Gastrocnemius medialis (tissue), 4 donors: ENCODE data around the gene PLSCR1. TPM values are rescaled to one million over a fixed set of nuclear protein-coding genes. Genes with fewer than 3 reads are reported as not detected.

Experiments
- ATAC-seq, 2 donors: fragments of 150-250 bp; one replicate each; pipeline ENCODE4 v1.9.1; 2016
- DNase-seq, 2 donors: peaks; one replicate each; pipeline ENCODE4 v3.0.0-alpha.2; 2019
- H3K27ac ChIP-seq, 4 donors: fragments of 200-600 bp; sonication (generic); 1 replicate in 1 of 4; 2 replicates in 3 of 4; pipeline ENCODE4 v1.5.1; 2016 to 2018; ENCODE audit warnings: mild to moderate bottlenecking in 2 of 4, moderate library complexity in 1 of 4
- H3K27me3 ChIP-seq, 3 donors: fragments of 200-600 bp; sonication (generic) in 2 of 3; 1 replicate in 1 of 3; 2 replicates in 2 of 3; pipeline versions ENCODE4 v1.5.1 to v1.6.0; 2016 to 2019; ENCODE audit warnings: mild to moderate bottlenecking in 1 of 3, moderate library complexity in 1 of 3
- H3K36me3 ChIP-seq, 2 donors: fragments of 200-600 bp; sonication (generic) in 1 of 2; one replicate each; pipeline ENCODE4 v1.5.1; 2017 to 2018
- H3K4me1 ChIP-seq, 2 donors: fragments of 200-600 bp; sonication (generic) in 1 of 2; one replicate each; pipeline ENCODE4 v1.5.1; 2016 to 2017; ENCODE audit warnings: mild to moderate bottlenecking in 2 of 2
- H3K4me3 ChIP-seq, 4 donors: fragments of 200-600 bp; sonication (generic) in 3 of 4; 1 replicate in 1 of 4; 2 replicates in 3 of 4; pipeline ENCODE4 v1.5.1; 2016 to 2019; ENCODE audit warnings: mild to moderate bottlenecking in 2 of 4
- H3K9me3 ChIP-seq, 3 donors: fragments of 200-600 bp; sonication (generic) in 2 of 3; 1 replicate in 1 of 3; 2 replicates in 2 of 3; pipeline ENCODE4 v1.5.1; 2016 to 2019
- POLR2A ChIP-seq, 2 donors: fragments of 450-650 bp; IDR thresholded peaks; one replicate each; pipeline ENCODE4 v1.6.1; 2017; ENCODE audit warnings: antibody characterized with exemption in 2 of 2, mild to moderate bottlenecking in 2 of 2, moderate library complexity in 2 of 2
- in situ Hi-C, 4 donors: fragments of 200-750 bp; cut with MboI; loops; one replicate each; pipeline versions ENCODE4 v1.15.0 to v1.8.0; 2017; ENCODE audit warnings: low sequenced_read_pairs in 4 of 4
- intact Hi-C: fragments of 100-400 bp; cut with DNase I; formaldehyde crosslinking; loops from one replicate; pipeline ENCODE4 v1.15.1; 2023; ENCODE audit warnings: low total_unique reads
- total RNA-seq, 4 donors: library from RNA; depleted of rRNA; stranded (reverse); fragments of >200 nt; gene quantifications; one replicate each; pipeline versions ENCODE4 v1.1.0 to v1.2.3, GENCODE V29; 2016
- TF ChIP-seq, protein P1 (sequence below), 5 experiments: fragments of 450-650 bp in 3 of 5; fragments of 200-600 bp in 2 of 5; sonication (generic) in 2 of 5; IDR thresholded peaks in 4 of 5; conservative IDR thresholded peaks in 1 of 5; 1 replicate in 4 of 5; 2 replicates in 1 of 5; pipeline ENCODE4 v1.5.1; 2016 to 2019; ENCODE audit warnings: antibody characterized with exemption in 5 of 5, mild to moderate bottlenecking in 3 of 5, moderate library complexity in 3 of 5

Gene PLSCR1
- total RNA-seq, 4 donors from 2014 or later: 12.0 to 28.5 (median 18.2) TPM

DNA sequence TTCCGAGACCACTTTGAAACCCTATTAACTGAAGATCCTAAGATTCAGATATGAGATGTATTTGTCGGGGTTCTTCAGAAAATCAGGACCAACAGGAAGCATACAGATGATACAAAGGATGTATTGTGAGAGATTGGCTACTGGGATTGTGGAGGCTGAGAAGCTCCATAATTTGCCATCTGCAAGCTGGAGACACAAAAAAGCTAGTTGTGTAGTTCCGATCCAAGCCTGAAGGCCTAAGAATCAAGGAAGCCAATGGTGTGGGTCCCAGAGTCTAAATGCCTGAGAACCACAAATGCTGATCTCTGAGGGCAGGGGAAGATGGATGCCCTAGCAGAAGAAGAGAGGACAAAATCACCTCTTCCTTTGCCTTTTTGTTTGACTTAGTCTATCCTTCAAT is 10.9 kb upstream of the PLSCR1 start:
- intact Hi-C loops: no loop called here
- ATAC-seq (no peak), DNase-seq (no peak)
- Histone ChIP-seq H3K27me3 (no peaks in the 10 kb centered on the region), H3K4me1 (no peaks in the 10 kb centered on the region), H3K9me3 (no peaks in the 10 kb centered on the region), H3K27ac (no peak overlapping the region), H3K4me3 (no peak overlapping the region), H3K36me3 (no peaks in the 10 kb centered on the region)
- in situ Hi-C loops: loop anchor here in 1 of 4 donors (25.0 kb wide), 1 partner anchor 218 kb away; no protein-coding TSS in a partner anchor
- no peak for TF ChIP-seq POLR2A (IDR thresholded peaks at IDR 0.05)
- TF ChIP-seq, protein P1, sequence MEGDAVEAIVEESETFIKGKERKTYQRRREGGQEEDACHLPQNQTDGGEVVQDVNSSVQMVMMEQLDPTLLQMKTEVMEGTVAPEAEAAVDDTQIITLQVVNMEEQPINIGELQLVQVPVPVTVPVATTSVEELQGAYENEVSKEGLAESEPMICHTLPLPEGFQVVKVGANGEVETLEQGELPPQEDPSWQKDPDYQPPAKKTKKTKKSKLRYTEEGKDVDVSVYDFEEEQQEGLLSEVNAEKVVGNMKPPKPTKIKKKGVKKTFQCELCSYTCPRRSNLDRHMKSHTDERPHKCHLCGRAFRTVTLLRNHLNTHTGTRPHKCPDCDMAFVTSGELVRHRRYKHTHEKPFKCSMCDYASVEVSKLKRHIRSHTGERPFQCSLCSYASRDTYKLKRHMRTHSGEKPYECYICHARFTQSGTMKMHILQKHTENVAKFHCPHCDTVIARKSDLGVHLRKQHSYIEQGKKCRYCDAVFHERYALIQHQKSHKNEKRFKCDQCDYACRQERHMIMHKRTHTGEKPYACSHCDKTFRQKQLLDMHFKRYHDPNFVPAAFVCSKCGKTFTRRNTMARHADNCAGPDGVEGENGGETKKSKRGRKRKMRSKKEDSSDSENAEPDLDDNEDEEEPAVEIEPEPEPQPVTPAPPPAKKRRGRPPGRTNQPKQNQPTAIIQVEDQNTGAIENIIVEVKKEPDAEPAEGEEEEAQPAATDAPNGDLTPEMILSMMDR (IDR thresholded peaks at IDR 0.05 in 4 of 5, conservative IDR thresholded peaks at IDR 0.05 in 1 of 5): no peak

DNA sequence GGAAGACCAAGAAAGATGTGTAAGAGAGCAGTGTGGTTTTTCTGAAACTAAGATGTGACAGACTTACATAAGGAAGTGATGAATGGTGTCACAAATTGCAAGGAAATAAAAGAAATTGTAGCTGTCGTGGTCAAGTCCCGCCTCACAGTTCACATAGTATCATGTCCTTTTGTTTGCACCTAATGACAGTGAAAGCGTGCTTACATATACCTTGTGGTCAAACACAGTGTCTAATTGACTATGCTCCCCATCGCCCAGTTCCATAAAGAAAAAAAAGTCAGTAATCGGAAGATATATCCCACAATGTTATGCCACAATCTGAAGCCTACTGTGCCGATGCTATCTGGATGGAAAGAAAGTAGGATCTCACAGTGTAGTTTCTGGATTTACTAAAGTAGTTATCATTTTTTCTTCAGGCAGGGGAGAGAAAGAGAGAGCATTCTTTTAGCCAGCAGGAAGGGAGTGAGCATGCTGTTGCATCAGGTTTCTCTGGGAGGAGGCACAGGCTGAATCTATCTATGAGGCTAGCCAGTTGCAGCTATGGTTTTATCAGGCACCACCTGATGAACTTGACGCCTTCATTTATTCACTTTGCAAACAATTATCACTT is 9.8 kb upstream of the PLSCR1 start:
- H3K27me3 ChIP-seq: no peaks in the 10 kb centered on the region
- intact Hi-C loops (no loop called here), in situ Hi-C loops (loop anchor here in 1 of 4 donors (25.0 kb wide), 1 partner anchor 217 kb away; no protein-coding TSS in a partner anchor)
- TF ChIP-seq, protein P1 (IDR thresholded peaks at IDR 0.05 in 4 of 5, conservative IDR thresholded peaks at IDR 0.05 in 1 of 5): no peak
- no peak for TF ChIP-seq POLR2A (IDR thresholded peaks at IDR 0.05)
- no peaks in the 10 kb centered on the region for H3K4me1 ChIP-seq
- DNase-seq (no peak), ATAC-seq (no peak)
- no peaks in the 10 kb centered on the region for H3K36me3 ChIP-seq
- no peak overlapping the region for H3K4me3 ChIP-seq
- no peaks in the 10 kb centered on the region for H3K9me3 ChIP-seq
- no peak overlapping the region for H3K27ac ChIP-seq

DNA sequence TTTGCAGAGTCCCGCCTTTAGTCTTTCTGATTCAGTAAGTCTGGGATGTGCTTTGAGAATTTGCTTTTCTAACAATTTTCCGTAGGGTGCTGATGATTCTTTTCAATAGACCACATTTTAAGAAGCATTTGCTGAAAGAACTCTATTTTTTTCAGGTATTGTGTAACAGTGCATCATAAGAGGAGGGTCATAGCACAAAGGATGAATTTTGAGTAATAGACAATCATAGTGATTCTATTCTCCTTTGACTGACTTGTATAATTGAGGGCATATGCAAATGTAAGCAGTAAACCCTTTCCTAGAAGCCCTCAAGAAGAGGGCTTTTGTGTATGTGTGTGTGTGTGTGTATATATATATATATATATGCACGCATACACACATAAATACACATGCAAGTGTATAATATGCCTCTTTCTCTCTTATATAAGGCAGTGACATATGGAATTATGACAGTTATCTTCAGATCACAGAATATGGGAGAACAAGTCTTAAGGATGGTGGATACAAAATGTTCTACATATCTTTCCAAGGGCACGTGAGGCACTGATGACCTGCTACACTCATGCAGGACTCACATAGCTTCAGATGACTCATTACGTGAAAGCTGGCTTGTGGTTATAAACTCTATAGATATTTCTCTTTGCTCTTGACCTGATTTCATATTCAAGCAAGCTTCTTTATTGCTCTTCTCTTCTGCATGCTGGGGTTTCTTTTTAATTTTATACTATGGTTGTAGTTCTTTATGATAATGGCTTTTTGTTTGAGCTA is 6.5 kb upstream of the PLSCR1 start:
- TF ChIP-seq, protein P1 (IDR thresholded peaks at IDR 0.05 in 4 of 5, conservative IDR thresholded peaks at IDR 0.05 in 1 of 5): no peak
- no peak for TF ChIP-seq POLR2A (IDR thresholded peaks at IDR 0.05)
- Histone ChIP-seq H3K36me3 (no peaks in the 10 kb centered on the region), H3K4me3 (no peak overlapping the region), H3K4me1 (no peaks in the 10 kb centered on the region), H3K27ac (no peak overlapping the region), H3K9me3 (no peaks in the 10 kb centered on the region), H3K27me3 (no peaks in the 10 kb centered on the region)
- ATAC-seq (no peak), DNase-seq (no peak)
- in situ Hi-C loops (loop anchor here in 1 of 4 donors (25.0 kb wide), 1 partner anchor 214 kb away; no protein-coding TSS in a partner anchor), intact Hi-C loops (no loop called here)

DNA sequence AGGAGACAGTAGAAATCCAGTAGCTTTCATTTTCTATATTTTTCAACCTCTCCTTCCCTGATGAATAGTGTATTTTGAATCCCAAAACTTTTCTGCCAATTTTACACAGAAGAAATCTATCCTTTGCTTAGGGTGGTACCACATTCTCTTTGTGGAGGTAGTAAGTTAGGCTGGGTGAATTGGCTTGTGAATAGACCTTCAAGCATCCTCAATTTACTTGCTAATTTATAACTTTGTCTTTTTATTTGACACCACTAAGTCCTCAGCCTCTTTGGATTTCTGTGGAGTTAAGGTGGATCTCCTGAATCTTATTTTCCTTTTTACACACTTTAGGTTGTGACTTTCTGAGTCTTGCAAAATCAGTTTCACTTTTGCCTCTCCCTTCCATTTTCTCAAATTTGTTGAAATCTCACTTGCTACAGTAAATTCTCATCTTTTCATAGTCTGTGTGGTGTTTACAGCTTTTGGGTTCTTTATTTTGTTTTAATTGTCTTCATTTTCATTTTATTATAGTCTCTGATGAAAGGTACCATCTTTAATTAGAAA is 5.7 kb upstream of the PLSCR1 start:
- intact Hi-C loops (no loop called here), in situ Hi-C loops (loop anchor here in 1 of 4 donors (25.0 kb wide), 1 partner anchor 213 kb away; no protein-coding TSS in a partner anchor)
- H3K27me3 ChIP-seq: peaks cover 0 to 4% (median 0%) of the 10 kb centered on the region in 3 donors
- H3K9me3 ChIP-seq: no peaks in the 10 kb centered on the region
- no peaks in the 10 kb centered on the region for H3K4me1 ChIP-seq
- no peak overlapping the region for H3K27ac ChIP-seq
- H3K36me3 ChIP-seq: no peaks in the 10 kb centered on the region
- ATAC-seq (no peak), DNase-seq (no peak)
- no peak for TF ChIP-seq POLR2A (IDR thresholded peaks at IDR 0.05)
- TF ChIP-seq, protein P1 (IDR thresholded peaks at IDR 0.05 in 4 of 5, conservative IDR thresholded peaks at IDR 0.05 in 1 of 5): no peak
- no peak overlapping the region for H3K4me3 ChIP-seq
